ENCODE results near the gene XPO4. TPM values are rescaled to one million over a fixed set of nuclear protein-coding genes. Genes with fewer than 3 reads are reported as not detected.

XPO4 gene
- total and polyA plus RNA-seq, 4 donors: 2.5 to 12.5 (median 7.5) TPM

- Histone ChIP-seq H3K9ac (ENCODE audit: low read depth in 1 of 2, low read length in 2 of 2) (no peak overlapping the region), H3K27ac (ENCODE audit: low read depth in 1 of 2, low read length in 2 of 2) (no peak overlapping the region), H3K36me3 (ENCODE audit: control insufficient read depth in 4 of 4, insufficient read depth in 3 of 4, low read depth in 1 of 4, low read length in 3 of 4) (peaks cover 0 to 9% (median 3%) of the 10 kb centered on the region in 4 donors), H3K4me1 (ENCODE audit: control insufficient read depth in 4 of 4, insufficient read depth in 4 of 4, low read length in 3 of 4) (peaks cover 0 to 6% (median 0%) of the 10 kb centered on the region in 4 donors), H3K27me3 (ENCODE audit: control insufficient read depth in 4 of 4, insufficient read depth in 4 of 4, low read length in 3 of 4) (no peaks in the 10 kb centered on the region), H3K4me3 (ENCODE audit: low read depth in 1 of 3, low read length in 3 of 3) (no peak overlapping the region), H3K9me3 (ENCODE audit: control insufficient read depth in 4 of 4, low read length in 3 of 4) (no peaks in the 10 kb centered on the region)
- WGBS: 98% methylated on average over 7 of the region's 7 CpGs
- DNase-seq (ENCODE audit: low spot score): no peak
- no peak for TF ChIP-seq SP1 (IDR thresholded peaks at IDR 0.05)
- TF ChIP-seq RAD21 (IDR thresholded peaks at IDR 0.05): no peak
- no peak for TF ChIP-seq FOXA1 (IDR thresholded peaks at IDR 0.05)
- TF ChIP-seq NR2F2 (IDR thresholded peaks at IDR 0.05): no peak
- TF ChIP-seq, protein P1, sequence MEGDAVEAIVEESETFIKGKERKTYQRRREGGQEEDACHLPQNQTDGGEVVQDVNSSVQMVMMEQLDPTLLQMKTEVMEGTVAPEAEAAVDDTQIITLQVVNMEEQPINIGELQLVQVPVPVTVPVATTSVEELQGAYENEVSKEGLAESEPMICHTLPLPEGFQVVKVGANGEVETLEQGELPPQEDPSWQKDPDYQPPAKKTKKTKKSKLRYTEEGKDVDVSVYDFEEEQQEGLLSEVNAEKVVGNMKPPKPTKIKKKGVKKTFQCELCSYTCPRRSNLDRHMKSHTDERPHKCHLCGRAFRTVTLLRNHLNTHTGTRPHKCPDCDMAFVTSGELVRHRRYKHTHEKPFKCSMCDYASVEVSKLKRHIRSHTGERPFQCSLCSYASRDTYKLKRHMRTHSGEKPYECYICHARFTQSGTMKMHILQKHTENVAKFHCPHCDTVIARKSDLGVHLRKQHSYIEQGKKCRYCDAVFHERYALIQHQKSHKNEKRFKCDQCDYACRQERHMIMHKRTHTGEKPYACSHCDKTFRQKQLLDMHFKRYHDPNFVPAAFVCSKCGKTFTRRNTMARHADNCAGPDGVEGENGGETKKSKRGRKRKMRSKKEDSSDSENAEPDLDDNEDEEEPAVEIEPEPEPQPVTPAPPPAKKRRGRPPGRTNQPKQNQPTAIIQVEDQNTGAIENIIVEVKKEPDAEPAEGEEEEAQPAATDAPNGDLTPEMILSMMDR (IDR thresholded peaks at IDR 0.05; ENCODE audit: low read depth, low read length, missing input control): no peak
- no peak for TF ChIP-seq EGR1 (IDR thresholded peaks at IDR 0.05; ENCODE audit: low read depth in 2 of 2)
- no peak for TF ChIP-seq GABPA (IDR thresholded peaks at IDR 0.05 in 1 of 2, conservative IDR thresholded peaks at IDR 0.05 in 1 of 2)
- TF ChIP-seq MAX (IDR thresholded peaks at IDR 0.05): no peak
Measured at GRCh38 chr13:20789665-20790064, 112.9 kb downstream of the XPO4 start.

DNA sequence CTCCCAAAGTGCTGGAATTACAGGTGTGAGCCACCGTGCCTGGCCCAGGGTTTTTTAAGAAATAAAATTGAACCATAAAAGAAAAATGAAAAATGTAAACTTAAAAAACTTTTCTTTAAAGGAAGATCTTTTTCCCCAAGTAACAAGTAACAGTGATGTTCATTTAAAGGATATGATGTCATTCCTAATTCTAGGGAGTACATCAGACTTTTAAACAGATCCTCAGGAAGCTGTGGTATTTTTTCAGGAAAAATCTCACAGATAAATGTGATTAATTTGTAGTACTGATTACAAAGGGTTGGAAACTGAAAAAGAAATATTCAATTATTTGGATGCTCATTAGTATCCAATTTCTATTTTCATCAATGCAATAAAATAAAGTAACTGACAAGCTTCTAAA is 114.2 kb downstream of the XPO4 start:
- 100% methylated on average over 1 of the region's 1 CpG for WGBS
- Histone ChIP-seq H3K36me3 (ENCODE audit: control insufficient read depth in 4 of 4, insufficient read depth in 3 of 4, low read depth in 1 of 4, low read length in 3 of 4) (peaks cover 0 to 13% (median 6%) of the 10 kb centered on the region in 4 donors), H3K4me1 (ENCODE audit: control insufficient read depth in 4 of 4, insufficient read depth in 4 of 4, low read length in 3 of 4) (peaks cover 0 to 6% (median 0%) of the 10 kb centered on the region in 4 donors), H3K27ac (ENCODE audit: low read depth in 1 of 2, low read length in 2 of 2) (no peak overlapping the region), H3K9me3 (ENCODE audit: control insufficient read depth in 4 of 4, low read length in 3 of 4) (no peaks in the 10 kb centered on the region), H3K4me3 (ENCODE audit: low read depth in 1 of 3, low read length in 3 of 3) (no peak overlapping the region), H3K9ac (ENCODE audit: low read depth in 1 of 2, low read length in 2 of 2) (no peak overlapping the region), H3K27me3 (ENCODE audit: control insufficient read depth in 4 of 4, insufficient read depth in 4 of 4, low read length in 3 of 4) (no peaks in the 10 kb centered on the region)
- no peak for DNase-seq (ENCODE audit: low spot score)
- TF ChIP-seq RXRA (IDR thresholded peaks at IDR 0.05) (no peak), TAF1 (conservative IDR thresholded peaks at IDR 0.05) (no peak), HNF4G (IDR thresholded peaks at IDR 0.05) (no peak), SP1 (IDR thresholded peaks at IDR 0.05) (no peak), GABPA (IDR thresholded peaks at IDR 0.05 in 1 of 2, conservative IDR thresholded peaks at IDR 0.05 in 1 of 2) (no peak), RAD21 (IDR thresholded peaks at IDR 0.05) (no peak), EGR1 (IDR thresholded peaks at IDR 0.05; ENCODE audit: low read depth in 2 of 2) (no peak), YY1 (IDR thresholded peaks at IDR 0.05) (no peak), MAX (IDR thresholded peaks at IDR 0.05) (no peak), ATF3 (IDR thresholded peaks at IDR 0.05) (no peak), JUND (IDR thresholded peaks at IDR 0.05) (no peak), NR2F2 (IDR thresholded peaks at IDR 0.05) (no peak), HNF4A (conservative IDR thresholded peaks at IDR 0.05) (no peak), FOXA1 (IDR thresholded peaks at IDR 0.05) (no peak)
- TF ChIP-seq, protein P1 (IDR thresholded peaks at IDR 0.05; ENCODE audit: low read depth, low read length, missing input control): no peak
- TF ChIP-seq, protein P2, sequence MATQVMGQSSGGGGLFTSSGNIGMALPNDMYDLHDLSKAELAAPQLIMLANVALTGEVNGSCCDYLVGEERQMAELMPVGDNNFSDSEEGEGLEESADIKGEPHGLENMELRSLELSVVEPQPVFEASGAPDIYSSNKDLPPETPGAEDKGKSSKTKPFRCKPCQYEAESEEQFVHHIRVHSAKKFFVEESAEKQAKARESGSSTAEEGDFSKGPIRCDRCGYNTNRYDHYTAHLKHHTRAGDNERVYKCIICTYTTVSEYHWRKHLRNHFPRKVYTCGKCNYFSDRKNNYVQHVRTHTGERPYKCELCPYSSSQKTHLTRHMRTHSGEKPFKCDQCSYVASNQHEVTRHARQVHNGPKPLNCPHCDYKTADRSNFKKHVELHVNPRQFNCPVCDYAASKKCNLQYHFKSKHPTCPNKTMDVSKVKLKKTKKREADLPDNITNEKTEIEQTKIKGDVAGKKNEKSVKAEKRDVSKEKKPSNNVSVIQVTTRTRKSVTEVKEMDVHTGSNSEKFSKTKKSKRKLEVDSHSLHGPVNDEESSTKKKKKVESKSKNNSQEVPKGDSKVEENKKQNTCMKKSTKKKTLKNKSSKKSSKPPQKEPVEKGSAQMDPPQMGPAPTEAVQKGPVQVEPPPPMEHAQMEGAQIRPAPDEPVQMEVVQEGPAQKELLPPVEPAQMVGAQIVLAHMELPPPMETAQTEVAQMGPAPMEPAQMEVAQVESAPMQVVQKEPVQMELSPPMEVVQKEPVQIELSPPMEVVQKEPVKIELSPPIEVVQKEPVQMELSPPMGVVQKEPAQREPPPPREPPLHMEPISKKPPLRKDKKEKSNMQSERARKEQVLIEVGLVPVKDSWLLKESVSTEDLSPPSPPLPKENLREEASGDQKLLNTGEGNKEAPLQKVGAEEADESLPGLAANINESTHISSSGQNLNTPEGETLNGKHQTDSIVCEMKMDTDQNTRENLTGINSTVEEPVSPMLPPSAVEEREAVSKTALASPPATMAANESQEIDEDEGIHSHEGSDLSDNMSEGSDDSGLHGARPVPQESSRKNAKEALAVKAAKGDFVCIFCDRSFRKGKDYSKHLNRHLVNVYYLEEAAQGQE (IDR thresholded peaks at IDR 0.05): no peak
- TF ChIP-seq, protein P3, sequence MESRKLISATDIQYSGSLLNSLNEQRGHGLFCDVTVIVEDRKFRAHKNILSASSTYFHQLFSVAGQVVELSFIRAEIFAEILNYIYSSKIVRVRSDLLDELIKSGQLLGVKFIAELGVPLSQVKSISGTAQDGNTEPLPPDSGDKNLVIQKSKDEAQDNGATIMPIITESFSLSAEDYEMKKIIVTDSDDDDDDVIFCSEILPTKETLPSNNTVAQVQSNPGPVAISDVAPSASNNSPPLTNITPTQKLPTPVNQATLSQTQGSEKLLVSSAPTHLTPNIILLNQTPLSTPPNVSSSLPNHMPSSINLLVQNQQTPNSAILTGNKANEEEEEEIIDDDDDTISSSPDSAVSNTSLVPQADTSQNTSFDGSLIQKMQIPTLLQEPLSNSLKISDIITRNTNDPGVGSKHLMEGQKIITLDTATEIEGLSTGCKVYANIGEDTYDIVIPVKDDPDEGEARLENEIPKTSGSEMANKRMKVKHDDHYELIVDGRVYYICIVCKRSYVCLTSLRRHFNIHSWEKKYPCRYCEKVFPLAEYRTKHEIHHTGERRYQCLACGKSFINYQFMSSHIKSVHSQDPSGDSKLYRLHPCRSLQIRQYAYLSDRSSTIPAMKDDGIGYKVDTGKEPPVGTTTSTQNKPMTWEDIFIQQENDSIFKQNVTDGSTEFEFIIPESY (IDR thresholded peaks at IDR 0.05): no peak
